ENCODE measurements around the gene EIF3L. TPM values are rescaled to one million over a fixed set of nuclear protein-coding genes. Genes with fewer than 3 reads are reported as not detected.

The EIF3L gene
- total and polyA plus RNA-seq, 9 of the 15 experiments (the other 6 are each of a cell fraction or from before 2014, with no cell fraction given) = 257 to 699 (median 368) TPM

DNA sequence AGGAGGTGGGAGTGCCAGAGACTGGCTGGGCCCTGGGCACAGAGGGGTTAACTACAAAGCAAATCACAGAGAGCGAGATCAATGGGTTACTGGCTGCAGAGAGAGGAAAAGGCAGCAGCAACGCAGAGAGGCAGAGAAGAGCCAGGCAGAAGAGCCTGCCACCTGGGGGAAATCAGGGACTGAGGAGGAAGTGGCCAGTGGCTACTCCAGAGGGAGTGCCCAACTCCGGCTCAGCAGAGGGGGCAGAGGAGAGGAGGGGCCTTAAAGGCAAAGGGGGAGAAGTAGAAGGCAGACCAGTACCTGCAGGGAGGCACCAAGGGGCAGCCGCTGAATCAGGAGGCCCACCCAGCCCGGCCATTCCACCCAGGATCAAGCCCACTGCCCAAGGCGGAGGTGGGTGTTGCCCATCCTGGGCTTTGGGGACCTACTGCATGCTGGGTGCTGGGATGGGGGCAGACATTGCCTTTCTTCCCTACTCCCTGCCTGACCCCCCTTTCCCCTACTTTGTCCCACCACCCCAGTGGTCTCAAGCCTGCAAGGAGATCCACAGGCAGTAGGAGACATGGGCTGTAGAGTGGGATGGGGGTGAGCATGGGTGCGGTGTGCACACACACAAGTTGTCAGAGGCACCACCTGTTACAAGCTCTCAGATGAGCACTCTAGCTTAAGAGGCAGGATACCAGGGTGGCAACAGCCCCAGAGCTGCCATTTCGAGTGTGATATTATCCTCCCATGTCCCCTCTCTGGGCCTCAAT lies 27.0 kb upstream of the EIF3L start:
- ATAC-seq (no peak), FAIRE-seq (no peak), DNase-seq (ENCODE audit: extremely low read depth in 1 of 4, low spot score in 3 of 4) (no peak)
- Histone ChIP-seq H4K20me1 (replicated peaks; ENCODE audit: control insufficient read depth, insufficient read depth, low read length) (no peaks in the 10 kb centered on the region), H3K9ac (ENCODE audit: insufficient read depth in 1 of 2, low read depth in 2 of 2, low read length in 2 of 2) (no peak overlapping the region), H3K27ac (ENCODE audit: extremely low read depth, low read depth, low read length) (no peak overlapping the region), H3K27me3 (ENCODE audit: control insufficient read depth in 2 of 2, insufficient read depth in 2 of 2, low read length in 2 of 2) (no peaks in the 10 kb centered on the region), H3K4me1 (replicated peaks in 1 of 2; ENCODE audit: control insufficient read depth in 2 of 2, insufficient read depth in 2 of 2, low read length in 2 of 2) (peaks cover 7 to 23% of the 10 kb centered on the region in 2 experiments; a peak in 4 of 5 replicates), H3K4me2 (ENCODE audit: insufficient read depth, low read length) (no peak overlapping the region; the same call in 1 of the 2 replicates), H3K79me2 (ENCODE audit: control insufficient read depth, insufficient read depth, low read length) (no peaks in the 10 kb centered on the region), H3K4me3 (no peak overlapping the region), H2AFZ (ENCODE audit: low read depth, low read length) (no peak overlapping the region), H3K9me1 (ENCODE audit: control insufficient read depth, insufficient read depth, low read length) (no peaks in the 10 kb centered on the region), H3K36me3 (ENCODE audit: control insufficient read depth, insufficient read depth, low read length) (peaks cover 3% of the 10 kb centered on the region; the same call in 2 of the 3 replicates), H3K9me3 (replicated peaks; ENCODE audit: control insufficient read depth, insufficient read depth, low read depth, low read length) (no peaks in the 10 kb centered on the region)
- intact Hi-C loops (cut with micrococcal nuclease) = no loop called here
- POLR2A ChIA-PET = no interaction called here
- in situ Hi-C loops (cut with MboI) = no loop called here
- no TSS peak for BruUV-seq (replicated peaks)
- TF ChIP-seq ZNF140 (CRISPR knock-in tag; IDR thresholded peaks at IDR 0.05) (no peak), SPI1 (IDR thresholded peaks at IDR 0.05; ENCODE audit: borderline replicate concordance, low read depth, low read length) (0 out of 2 replicates have a peak, but pooled peaks have one; percentile 20)
- WGBS (ENCODE audit: insufficient coverage, low coverage, missing lambda C conversion rate) = 39% methylated on average over 6 of the region's 8 CpGs
- CTCF ChIA-PET (ENCODE audit: low intra/inter-chr PET ratio) = no interaction called here

DNA sequence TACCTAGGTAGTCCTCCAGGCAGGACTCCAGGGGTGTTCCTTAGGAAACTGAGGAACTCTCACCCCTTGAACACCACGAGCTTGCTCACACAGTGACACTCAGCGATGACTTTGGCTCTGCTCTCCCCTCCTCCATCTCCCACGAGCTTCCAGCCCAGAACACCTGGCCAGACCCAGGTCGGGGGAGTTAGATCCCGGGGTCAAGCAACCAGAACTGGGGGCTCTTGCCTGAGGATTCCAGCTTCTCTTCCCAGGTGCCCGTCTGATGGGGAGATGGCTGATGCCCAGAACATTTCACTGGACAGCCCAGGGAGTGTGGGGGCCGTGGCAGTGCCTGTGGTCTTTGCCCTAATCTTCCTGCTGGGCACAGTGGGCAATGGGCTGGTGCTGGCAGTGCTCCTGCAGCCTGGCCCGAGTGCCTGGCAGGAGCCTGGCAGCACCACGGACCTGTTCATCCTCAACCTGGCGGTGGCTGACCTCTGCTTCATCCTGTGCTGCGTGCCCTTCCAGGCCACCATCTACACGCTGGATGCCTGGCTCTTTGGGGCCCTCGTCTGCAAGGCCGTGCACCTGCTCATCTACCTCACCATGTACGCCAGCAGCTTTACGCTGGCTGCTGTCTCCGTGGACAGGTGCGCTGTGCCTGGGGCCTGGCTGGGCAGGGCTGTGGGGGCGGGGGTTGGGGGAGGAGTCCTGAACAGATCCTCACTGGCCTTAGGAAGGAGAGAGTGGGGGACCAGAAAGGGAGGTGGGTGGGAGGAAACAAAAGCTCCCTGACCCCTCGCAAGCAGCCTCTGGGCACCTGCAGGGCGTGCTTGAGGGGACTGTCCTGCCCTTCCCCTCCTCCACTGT lies 25.9 kb upstream of the EIF3L start, which contains the start of gene GALR3:
Gene GALR3 (plus strand): TSS at position 249 of the 852 bp plus-strand sequence. CDS start 25 bp downstream, at position 274.
- ATAC-seq = no peak
- Histone ChIP-seq H3K9ac (ENCODE audit: insufficient read depth in 1 of 2, low read depth in 2 of 2, low read length in 2 of 2) (peak within 1 kb of the TSS in 1 of 2 experiments; percentile 45; a peak in 2 of 4 replicates), H3K4me3 (no peak within 1 kb of the TSS), H3K9me3 (replicated peaks; ENCODE audit: control insufficient read depth, insufficient read depth, low read depth, low read length) (no peaks in the 10 kb centered on the region), H3K27ac (ENCODE audit: extremely low read depth, low read depth, low read length) (no peak within 1 kb of the TSS), H3K9me1 (ENCODE audit: control insufficient read depth, insufficient read depth, low read length) (no peaks in the 10 kb centered on the region), H2AFZ (ENCODE audit: low read depth, low read length) (no peak within 1 kb of the TSS), H3K4me2 (ENCODE audit: insufficient read depth, low read length) (no peak within 1 kb of the TSS; the same call in 1 of the 2 replicates), H3K27me3 (ENCODE audit: control insufficient read depth in 2 of 2, insufficient read depth in 2 of 2, low read length in 2 of 2) (no peaks in the 10 kb centered on the region), H3K4me1 (replicated peaks in 1 of 2; ENCODE audit: control insufficient read depth in 2 of 2, insufficient read depth in 2 of 2, low read length in 2 of 2) (peaks cover 0 to 12% of the 10 kb centered on the region in 2 experiments; a peak in 3 of 5 replicates), H3K36me3 (ENCODE audit: control insufficient read depth, insufficient read depth, low read length) (no peaks in the 10 kb centered on the region), H4K20me1 (replicated peaks; ENCODE audit: control insufficient read depth, insufficient read depth, low read length) (no peaks in the 10 kb centered on the region), H3K79me2 (ENCODE audit: control insufficient read depth, insufficient read depth, low read length) (no peaks in the 10 kb centered on the region)
- in situ Hi-C loops (cut with MboI) = no loop called here
- BruUV-seq (replicated peaks) = no TSS peak
- 50% methylated on average over 16 of the region's 21 CpGs for WGBS (ENCODE audit: insufficient coverage, low coverage, missing lambda C conversion rate)
- DNase-seq (ENCODE audit: extremely low read depth in 1 of 4, low spot score in 3 of 4) = no peak
- TF ChIP-seq, protein P1, sequence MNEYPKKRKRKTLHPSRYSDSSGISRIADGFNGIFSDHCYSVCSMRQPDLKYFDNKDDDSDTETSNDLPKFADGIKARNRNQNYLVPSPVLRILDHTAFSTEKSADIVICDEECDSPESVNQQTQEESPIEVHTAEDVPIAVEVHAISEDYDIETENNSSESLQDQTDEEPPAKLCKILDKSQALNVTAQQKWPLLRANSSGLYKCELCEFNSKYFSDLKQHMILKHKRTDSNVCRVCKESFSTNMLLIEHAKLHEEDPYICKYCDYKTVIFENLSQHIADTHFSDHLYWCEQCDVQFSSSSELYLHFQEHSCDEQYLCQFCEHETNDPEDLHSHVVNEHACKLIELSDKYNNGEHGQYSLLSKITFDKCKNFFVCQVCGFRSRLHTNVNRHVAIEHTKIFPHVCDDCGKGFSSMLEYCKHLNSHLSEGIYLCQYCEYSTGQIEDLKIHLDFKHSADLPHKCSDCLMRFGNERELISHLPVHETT (CRISPR knock-in tag; conservative IDR thresholded peaks at IDR 0.05 in 1 of 2, IDR thresholded peaks at IDR 0.05 in 1 of 2) = no peak
- TF ChIP-seq POLR2G (IDR thresholded peaks at IDR 0.05; ENCODE audit: low read depth, low read length) (peak; percentile 32; the same call in 1 of the 2 replicates), ZNF57 (CRISPR knock-in tag; IDR thresholded peaks at IDR 0.05) (no peak), ZC3H11A (IDR thresholded peaks at IDR 0.05; ENCODE audit: low read depth, low read length) (no peak), ATF1 (CRISPR knock-in tag; IDR thresholded peaks at IDR 0.05) (no peak), ATF1 (tag; IDR thresholded peaks at IDR 0.05) (no peak)
- TF ChIP-seq, protein P2, sequence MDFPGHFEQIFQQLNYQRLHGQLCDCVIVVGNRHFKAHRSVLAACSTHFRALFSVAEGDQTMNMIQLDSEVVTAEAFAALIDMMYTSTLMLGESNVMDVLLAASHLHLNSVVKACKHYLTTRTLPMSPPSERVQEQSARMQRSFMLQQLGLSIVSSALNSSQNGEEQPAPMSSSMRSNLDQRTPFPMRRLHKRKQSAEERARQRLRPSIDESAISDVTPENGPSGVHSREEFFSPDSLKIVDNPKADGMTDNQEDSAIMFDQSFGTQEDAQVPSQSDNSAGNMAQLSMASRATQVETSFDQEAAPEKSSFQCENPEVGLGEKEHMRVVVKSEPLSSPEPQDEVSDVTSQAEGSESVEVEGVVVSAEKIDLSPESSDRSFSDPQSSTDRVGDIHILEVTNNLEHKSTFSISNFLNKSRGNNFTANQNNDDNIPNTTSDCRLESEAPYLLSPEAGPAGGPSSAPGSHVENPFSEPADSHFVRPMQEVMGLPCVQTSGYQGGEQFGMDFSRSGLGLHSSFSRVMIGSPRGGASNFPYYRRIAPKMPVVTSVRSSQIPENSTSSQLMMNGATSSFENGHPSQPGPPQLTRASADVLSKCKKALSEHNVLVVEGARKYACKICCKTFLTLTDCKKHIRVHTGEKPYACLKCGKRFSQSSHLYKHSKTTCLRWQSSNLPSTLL (IDR thresholded peaks at IDR 0.05) = no peak
- no peak for FAIRE-seq
- POLR2A ChIA-PET = no interaction called here
- CTCF ChIA-PET (ENCODE audit: low intra/inter-chr PET ratio) = no interaction called here
- intact Hi-C loops (cut with micrococcal nuclease) = no loop called here

All from K562 (cell line).